Natural killer cell (primary cell): ENCODE measurements around the gene MEI4. TPM values are rescaled to one million over a fixed set of nuclear protein-coding genes. Genes with fewer than 3 reads are reported as not detected.
"Not testable (repeated sequence)": the region's sequence is repeated elsewhere in the genome, so short reads cannot be mapped to it uniquely, and the experiment has no call there.

Experiments
- ATAC-seq, 3 donors: fragments of 150-1000 bp in 2 of 3; fragments of 200-7000 bp in 1 of 3; cut with Tn5 transposase; 1 replicate in 1 of 3; 2 replicates in 2 of 3; pipeline ENCODE4 v1.10.0; 2021; ENCODE audit warnings: mild to moderate bottlenecking in 2 of 3, moderate library complexity in 2 of 3
- DNase-seq, 2 donors: peaks; one replicate each; pipeline versions ENCODE4 v3.0.0 to v3.0.0-alpha.2; 2013 to 2021; ENCODE audit warnings: mixed read lengths in 1 of 2
- H3K27ac ChIP-seq: one replicate; pipeline ENCODE4 v1.5.1; 2013; ENCODE audit warnings: mild to moderate bottlenecking, low read length
- H3K27me3 ChIP-seq: one replicate; pipeline ENCODE4 v1.6.1; 2013; ENCODE audit warnings: low read length; ENCODE audit not compliant: control insufficient read depth, insufficient read depth
- H3K36me3 ChIP-seq: one replicate; pipeline ENCODE4 v1.6.1; 2013; ENCODE audit warnings: low read length; ENCODE audit not compliant: control insufficient read depth, insufficient read depth
- H3K4me1 ChIP-seq: one replicate; pipeline ENCODE4 v1.6.1; 2013; ENCODE audit warnings: low read length; ENCODE audit not compliant: control insufficient read depth, insufficient read depth
- H3K4me3 ChIP-seq: one replicate; pipeline ENCODE4 v1.5.1; 2013; ENCODE audit warnings: low read length
- H3K9me3 ChIP-seq: one replicate; pipeline ENCODE4 v1.6.1; 2013; ENCODE audit warnings: low read length; ENCODE audit not compliant: control insufficient read depth, insufficient read depth
- H3K27ac Mint-ChIP-seq, 2 donors: one replicate each; pipeline ENCODE4 v1.8.0; 2022; ENCODE audit warnings: mild to moderate bottlenecking in 2 of 2, mixed read lengths in 2 of 2, moderate library complexity in 1 of 2
- H3K27me3 Mint-ChIP-seq, 2 donors: one replicate each; pipeline ENCODE4 v1.8.0; 2022; ENCODE audit warnings: low read depth in 2 of 2, mixed read lengths in 2 of 2
- H3K36me3 Mint-ChIP-seq: one replicate; pipeline ENCODE4 v1.8.0; 2022; ENCODE audit warnings: mixed read lengths
- H3K4me1 Mint-ChIP-seq, 2 donors: one replicate each; pipeline ENCODE4 v1.8.0; 2022; ENCODE audit warnings: mixed read lengths in 2 of 2
- H3K4me3 Mint-ChIP-seq: one replicate; pipeline ENCODE4 v1.8.0; 2022; ENCODE audit warnings: mild to moderate bottlenecking, moderate library complexity, mixed read lengths
- H3K9me3 Mint-ChIP-seq, 2 donors: one replicate each; pipeline ENCODE4 v1.8.0; 2022; ENCODE audit warnings: mixed read lengths in 2 of 2
- WGBS: methylation state at CpG from one replicate; pipeline ENCODE4 v1.1.7; 2013; ENCODE audit warnings: missing lambda C conversion rate; ENCODE audit not compliant: insufficient coverage; 5-methylcytosine and 5-hydroxymethylcytosine counted together
- intact Hi-C: fragments of 100-400 bp; cut with micrococcal nuclease; formaldehyde crosslinking; loops from one replicate; pipeline ENCODE4 v1.14.2; 2022
- total RNA-seq, 4 donors: library from RNA; stranded (reverse); fragments of 120-200 nt in 1 of 4; gene quantifications; one replicate each; pipeline versions ENCODE4 v1.2.3 to v1.2.4, GENCODE V29; 2013 to 2022
- TF ChIP-seq, protein P1 (sequence below): fragments of 200-600 bp; IDR thresholded peaks from one replicate; pipeline ENCODE4 v1.8.0; 2022; ENCODE audit warnings: antibody characterized with exemption

MEI4 gene
- total RNA-seq, 3 donors from 2014 or later (not counting 1 experiment from before 2014, with no cell fraction given): not detected

DNA sequence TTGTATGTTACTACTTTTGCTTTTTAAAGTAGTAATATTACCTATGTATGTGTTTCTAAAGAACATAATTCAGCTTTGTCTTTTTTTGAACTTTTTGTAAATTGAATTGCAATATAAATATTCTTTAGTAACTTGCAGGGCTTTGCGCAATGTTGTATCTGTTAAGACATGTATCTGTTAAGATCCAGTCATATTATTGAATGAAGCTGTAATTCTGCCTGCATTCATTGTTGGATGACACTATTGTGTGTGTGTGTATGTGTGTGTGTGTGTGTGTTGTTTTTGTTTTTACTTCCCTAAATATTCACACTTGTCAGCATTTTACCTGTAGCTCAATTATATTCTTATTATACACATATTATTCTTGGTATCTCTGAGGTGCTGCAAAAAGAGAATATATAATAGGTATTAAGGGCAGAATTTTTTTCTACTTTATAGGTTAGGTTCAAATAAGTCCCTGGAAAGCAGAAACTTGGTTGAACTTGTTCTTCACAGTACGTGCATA is 164.0 kb downstream of the MEI4 start:
- no peak overlapping the region for H3K4me3 ChIP-seq
- TF ChIP-seq, protein P1, sequence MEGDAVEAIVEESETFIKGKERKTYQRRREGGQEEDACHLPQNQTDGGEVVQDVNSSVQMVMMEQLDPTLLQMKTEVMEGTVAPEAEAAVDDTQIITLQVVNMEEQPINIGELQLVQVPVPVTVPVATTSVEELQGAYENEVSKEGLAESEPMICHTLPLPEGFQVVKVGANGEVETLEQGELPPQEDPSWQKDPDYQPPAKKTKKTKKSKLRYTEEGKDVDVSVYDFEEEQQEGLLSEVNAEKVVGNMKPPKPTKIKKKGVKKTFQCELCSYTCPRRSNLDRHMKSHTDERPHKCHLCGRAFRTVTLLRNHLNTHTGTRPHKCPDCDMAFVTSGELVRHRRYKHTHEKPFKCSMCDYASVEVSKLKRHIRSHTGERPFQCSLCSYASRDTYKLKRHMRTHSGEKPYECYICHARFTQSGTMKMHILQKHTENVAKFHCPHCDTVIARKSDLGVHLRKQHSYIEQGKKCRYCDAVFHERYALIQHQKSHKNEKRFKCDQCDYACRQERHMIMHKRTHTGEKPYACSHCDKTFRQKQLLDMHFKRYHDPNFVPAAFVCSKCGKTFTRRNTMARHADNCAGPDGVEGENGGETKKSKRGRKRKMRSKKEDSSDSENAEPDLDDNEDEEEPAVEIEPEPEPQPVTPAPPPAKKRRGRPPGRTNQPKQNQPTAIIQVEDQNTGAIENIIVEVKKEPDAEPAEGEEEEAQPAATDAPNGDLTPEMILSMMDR: no peak
- 98% methylated on average over 2 of the region's 2 CpGs for WGBS
- no peaks in the 10 kb centered on the region for H3K36me3 ChIP-seq
- no peaks in the 10 kb centered on the region for H3K9me3 ChIP-seq
- H3K4me1 ChIP-seq: no peaks in the 10 kb centered on the region
- DNase-seq: no peak
- H3K27me3 ChIP-seq: no peaks in the 10 kb centered on the region
- no peak for ATAC-seq
- Mint-ChIP-seq H3K4me1 (no peaks in the 10 kb centered on the region), H3K9me3 (peaks cover 5 to 13% of the 10 kb centered on the region in 2 donors), H3K36me3 (no peaks in the 10 kb centered on the region), H3K4me3 (no peak overlapping the region), H3K27me3 (no peaks in the 10 kb centered on the region), H3K27ac (no peak overlapping the region)
- intact Hi-C loops: no loop called here
- H3K27ac ChIP-seq: no peak overlapping the region

DNA sequence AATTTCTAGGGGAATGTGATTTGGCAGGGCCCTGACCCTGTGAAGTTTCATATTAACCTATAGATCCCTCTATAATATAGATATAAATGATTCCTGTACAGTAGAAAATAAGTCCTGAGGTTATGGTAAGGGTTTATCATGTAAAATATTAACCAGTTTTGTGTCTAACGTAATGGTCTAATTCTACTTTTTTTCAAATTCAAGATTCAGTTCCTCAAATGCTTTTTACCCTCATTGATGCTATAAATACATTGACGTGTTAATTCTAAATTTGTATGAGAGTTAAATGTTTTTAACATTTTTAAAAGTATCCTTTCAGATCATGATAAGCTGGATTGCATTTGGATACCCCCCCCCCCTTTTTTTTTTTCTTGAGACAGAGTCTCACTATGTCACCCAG is 169.4 kb downstream of the MEI4 start:
- no peak overlapping the region for H3K4me3 ChIP-seq
- H3K4me1 ChIP-seq: no peaks in the 10 kb centered on the region
- TF ChIP-seq, protein P1: no peak
- ATAC-seq (no peak), DNase-seq (no peak)
- no peak overlapping the region for H3K27ac Mint-ChIP-seq
- H3K4me3 Mint-ChIP-seq: no peak overlapping the region
- H3K27ac ChIP-seq: no peak overlapping the region
- no peaks in the 10 kb centered on the region for H3K27me3 Mint-ChIP-seq
- H3K9me3 ChIP-seq: no peaks in the 10 kb centered on the region
- intact Hi-C loops: no loop called here
- no peaks in the 10 kb centered on the region for H3K27me3 ChIP-seq
- no peaks in the 10 kb centered on the region for H3K36me3 ChIP-seq
- H3K4me1 Mint-ChIP-seq: no peaks in the 10 kb centered on the region
- no CpG with 5 or more reads among the region's 2 CpGs for WGBS
- H3K9me3 Mint-ChIP-seq: peaks cover 4 to 12% of the 10 kb centered on the region in 2 donors
- H3K36me3 Mint-ChIP-seq: no peaks in the 10 kb centered on the region

DNA sequence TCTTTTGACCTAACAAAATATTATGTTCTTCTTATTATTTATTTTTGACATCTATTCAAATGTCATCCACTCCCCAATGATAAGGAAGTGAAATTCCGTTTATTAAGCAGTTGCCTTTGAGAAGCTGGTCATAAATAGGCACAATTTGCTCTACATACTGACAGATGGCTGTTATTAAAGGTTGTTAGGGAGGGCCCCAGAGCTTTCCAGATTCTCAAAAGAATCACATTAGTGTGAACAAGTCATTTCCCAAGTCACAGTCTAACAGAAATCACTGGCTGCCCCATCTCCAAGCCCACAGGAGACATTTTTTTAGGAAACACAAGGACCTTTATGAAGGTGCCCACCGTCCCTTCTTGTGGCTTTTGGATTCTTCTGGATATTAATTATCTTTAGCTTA is 172.4 kb downstream of the MEI4 start:
- H3K4me1 ChIP-seq: no peaks in the 10 kb centered on the region
- H3K27ac ChIP-seq: no peak overlapping the region
- ATAC-seq (no peak), DNase-seq (no peak)
- no peaks in the 10 kb centered on the region for H3K9me3 ChIP-seq
- H3K36me3 ChIP-seq: no peaks in the 10 kb centered on the region
- TF ChIP-seq, protein P1: no peak
- Mint-ChIP-seq H3K9me3 (peaks cover 7 to 18% of the 10 kb centered on the region in 2 donors), H3K27ac (no peak overlapping the region), H3K27me3 (no peaks in the 10 kb centered on the region), H3K36me3 (no peaks in the 10 kb centered on the region), H3K4me3 (no peak overlapping the region), H3K4me1 (no peaks in the 10 kb centered on the region)
- H3K4me3 ChIP-seq: no peak overlapping the region
- 80% methylated on average over 1 of the region's 2 CpGs for WGBS
- H3K27me3 ChIP-seq: no peaks in the 10 kb centered on the region
- intact Hi-C loops: no loop called here

DNA sequence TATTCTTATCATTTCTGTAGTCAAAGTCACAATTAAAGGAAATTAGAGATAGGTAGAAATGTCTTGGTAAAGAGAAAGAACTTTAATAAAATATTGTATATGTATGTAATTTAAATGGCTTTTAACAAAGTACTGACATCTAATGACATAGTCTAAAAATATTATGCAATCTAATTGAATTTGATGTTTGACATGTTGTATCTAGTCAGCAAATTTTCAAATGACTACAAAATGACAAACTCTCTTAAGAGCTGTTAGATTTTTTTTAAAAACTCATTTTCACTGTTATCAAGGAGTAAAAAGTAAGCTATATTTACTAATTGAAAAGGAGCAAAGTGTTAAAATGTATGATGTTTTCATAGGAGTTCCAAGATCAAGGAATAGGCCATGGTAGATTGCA is 176.9 kb downstream of the MEI4 start:
- Histone ChIP-seq H3K9me3 (no peaks in the 10 kb centered on the region), H3K27ac (no peak overlapping the region), H3K27me3 (no peaks in the 10 kb centered on the region), H3K36me3 (no peaks in the 10 kb centered on the region), H3K4me3 (no peak overlapping the region), H3K4me1 (no peaks in the 10 kb centered on the region)
- no peak for DNase-seq
- TF ChIP-seq, protein P1: no peak
- Mint-ChIP-seq H3K27me3 (no peaks in the 10 kb centered on the region), H3K27ac (no peak overlapping the region), H3K36me3 (no peaks in the 10 kb centered on the region), H3K4me1 (no peaks in the 10 kb centered on the region), H3K9me3 (peaks cover 11 to 16% of the 10 kb centered on the region in 2 donors), H3K4me3 (no peak overlapping the region)
- intact Hi-C loops: no loop called here
- no peak for ATAC-seq

DNA sequence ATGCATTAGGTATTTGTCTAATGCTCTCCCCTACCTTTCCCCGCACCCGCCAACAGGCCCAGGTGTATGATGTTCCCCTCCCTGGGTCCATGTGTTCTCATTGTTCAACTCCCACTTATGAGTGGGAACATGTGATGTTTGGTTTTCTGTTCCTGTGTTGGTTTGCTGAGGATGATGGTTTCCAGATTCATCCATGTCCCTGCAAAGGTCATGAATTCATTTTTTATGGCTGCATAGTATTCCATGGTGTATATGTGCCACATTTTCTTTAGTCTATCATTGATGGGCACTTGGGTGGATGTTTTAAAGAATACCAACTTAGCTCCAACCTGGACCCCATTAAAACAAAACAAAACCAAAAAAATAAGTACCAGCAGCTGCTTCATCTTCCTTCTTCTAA is 180.9 kb downstream of the MEI4 start:
- H3K27ac Mint-ChIP-seq, H3K27me3 ChIP-seq, intact Hi-C loops, ATAC-seq, H3K27ac ChIP-seq, H3K9me3 ChIP-seq, H3K9me3 Mint-ChIP-seq, H3K4me1 ChIP-seq, H3K36me3 Mint-ChIP-seq, H3K4me3 Mint-ChIP-seq, H3K36me3 ChIP-seq, H3K27me3 Mint-ChIP-seq, H3K4me1 Mint-ChIP-seq, H3K4me3 ChIP-seq, DNase-seq: not testable (repeated sequence)
- WGBS: 88% methylated on average over 2 of the region's 2 CpGs
